ENCODE data around the gene ZNF407.

The ZNF407 gene

GRCh38 chr18:74728586-74728985 lies 130.9 kb downstream of the ZNF407 start:
- no peak for DNase-seq (ENCODE audit: low spot score)

GRCh38 chr18:74731097-74731496 lies 133.4 kb downstream of the ZNF407 start:
- DNase-seq (ENCODE audit: low spot score): peak; percentile 60

- DNase-seq (ENCODE audit: low spot score): no peak
Measured at GRCh38 chr18:74732380-74732779, 134.7 kb downstream of the ZNF407 start.

- no peak for DNase-seq (ENCODE audit: low spot score)
Measured at GRCh38 chr18:74733598-74733997, 135.9 kb downstream of the ZNF407 start.

- DNase-seq (ENCODE audit: low spot score): no peak
Measured at GRCh38 chr18:74734013-74734444, 136.4 kb downstream of the ZNF407 start.

- DNase-seq (ENCODE audit: low spot score): no peak
Measured at GRCh38 chr18:74739926-74740325, 142.3 kb downstream of the ZNF407 start.

GRCh38 chr18:74742573-74743243 lies 145.0 kb downstream of the ZNF407 start:
- peak; percentile 23 for DNase-seq (ENCODE audit: low spot score)

- DNase-seq (ENCODE audit: low spot score): peak; percentile 69
Measured at GRCh38 chr18:74745633-74746403, 148.1 kb downstream of the ZNF407 start.

- no peak for DNase-seq (ENCODE audit: low spot score)
Measured at GRCh38 chr18:74748809-74749208, 151.1 kb downstream of the ZNF407 start.

GRCh38 chr18:74758995-74759394 lies 161.3 kb downstream of the ZNF407 start:
- no peak for DNase-seq (ENCODE audit: low spot score)

GRCh38 chr18:74760026-74760425 lies 162.4 kb downstream of the ZNF407 start:
- DNase-seq (ENCODE audit: low spot score): no peak

GRCh38 chr18:74760436-74760835 lies 162.8 kb downstream of the ZNF407 start:
- no peak for DNase-seq (ENCODE audit: low spot score)

GRCh38 chr18:74766251-74766650 lies 168.6 kb downstream of the ZNF407 start:
- DNase-seq (ENCODE audit: low spot score): no peak

GRCh38 chr18:74768096-74768495 lies 170.4 kb downstream of the ZNF407 start:
- DNase-seq (ENCODE audit: low spot score): no peak

- DNase-seq (ENCODE audit: low spot score): no peak
Measured at GRCh38 chr18:74773171-74773624, 175.5 kb downstream of the ZNF407 start.

GRCh38 chr18:74774486-74774885 lies 176.8 kb downstream of the ZNF407 start:
- DNase-seq (ENCODE audit: low spot score): no peak

- DNase-seq (ENCODE audit: low spot score): no peak
Measured at GRCh38 chr18:74775239-74775638, 177.6 kb downstream of the ZNF407 start.

- DNase-seq (ENCODE audit: low spot score): peak; percentile 47
Measured at GRCh38 chr18:74778191-74778847, 180.6 kb downstream of the ZNF407 start.

GRCh38 chr18:74784752-74785151 lies 187.1 kb downstream of the ZNF407 start:
- DNase-seq (ENCODE audit: low spot score): no peak

GRCh38 chr18:74785632-74786031 lies 188.0 kb downstream of the ZNF407 start:
- DNase-seq (ENCODE audit: low spot score): no peak

- no peak for DNase-seq (ENCODE audit: low spot score)
Measured at GRCh38 chr18:74788657-74789056, 191.0 kb downstream of the ZNF407 start.

GRCh38 chr18:74789078-74789477 lies 191.4 kb downstream of the ZNF407 start:
- no peak for DNase-seq (ENCODE audit: low spot score)

GRCh38 chr18:74790451-74790850 lies 192.8 kb downstream of the ZNF407 start:
- DNase-seq (ENCODE audit: low spot score): no peak

Data from AG20443 (cell line).